ENCODE measurements around the gene TMEM131.
"Not testable (repeated sequence)": the region's sequence is repeated elsewhere in the genome, so short reads cannot be mapped to it uniquely, and the experiment has no call there.

Gene TMEM131

DNA sequence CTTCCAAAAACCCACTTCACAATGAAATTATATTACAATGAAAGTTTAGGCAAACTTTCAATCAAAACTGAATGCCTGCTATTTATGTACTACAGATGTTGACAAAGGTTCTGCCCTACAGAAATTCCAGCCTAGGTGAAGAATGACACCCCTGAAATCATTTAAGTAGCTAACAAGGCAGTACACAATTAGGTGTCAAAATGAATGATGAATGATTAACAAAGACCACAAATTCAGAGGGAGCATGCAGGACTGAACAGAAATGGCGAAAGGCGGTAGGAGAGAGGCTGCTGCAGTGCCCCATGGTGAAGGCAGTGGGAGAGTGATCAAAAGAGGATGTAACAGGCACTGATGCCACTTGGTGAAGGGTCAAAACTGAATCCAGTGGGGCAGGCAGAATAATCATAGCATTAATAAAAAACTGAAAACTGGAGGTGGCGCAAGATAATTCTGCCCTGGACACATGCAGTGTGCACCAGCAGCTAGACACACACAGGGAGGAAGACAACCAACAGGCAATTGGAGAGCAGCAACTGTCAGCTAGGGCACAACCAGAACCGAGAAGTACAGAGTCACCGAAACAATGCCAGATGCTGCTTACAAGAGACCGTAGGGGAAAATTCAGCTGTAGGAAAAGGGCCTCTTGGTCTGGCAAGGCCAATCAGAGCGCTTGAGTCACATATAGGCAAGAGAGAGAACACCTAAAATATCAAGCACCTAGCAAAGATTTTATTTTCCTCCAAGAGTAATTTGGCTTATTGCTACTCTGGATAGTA, 4.5 kb downstream of the TMEM131 start:
- DNase-seq = no peak

DNA sequence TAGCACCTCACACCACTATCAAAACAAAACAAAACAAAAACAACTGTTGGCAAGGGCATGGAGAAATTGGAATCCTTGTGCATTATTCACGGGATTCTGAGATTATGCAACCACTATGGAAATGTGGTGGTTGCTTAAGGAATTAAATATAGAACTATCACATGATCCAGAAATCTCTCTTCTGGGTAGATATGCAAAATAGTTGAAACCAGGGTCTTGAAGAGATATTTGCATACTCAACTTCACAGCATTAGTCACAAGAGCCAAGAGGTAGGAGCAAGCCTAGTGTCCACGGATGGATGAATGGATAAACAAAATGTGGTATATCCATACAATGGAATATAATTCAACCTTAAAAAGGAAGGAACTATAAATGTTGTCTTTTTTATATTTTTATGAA, 7.0 kb downstream of the TMEM131 start:
- no peak for DNase-seq

- no peak for DNase-seq
Observed at GRCh38 chr2:97985998-97986397, 9.8 kb downstream of the TMEM131 start.

- no peak for DNase-seq
Observed at GRCh38 chr2:97983698-97984097, 12.1 kb downstream of the TMEM131 start.

- DNase-seq = no peak
Observed at GRCh38 chr2:97983134-97983533, 12.6 kb downstream of the TMEM131 start.

DNA sequence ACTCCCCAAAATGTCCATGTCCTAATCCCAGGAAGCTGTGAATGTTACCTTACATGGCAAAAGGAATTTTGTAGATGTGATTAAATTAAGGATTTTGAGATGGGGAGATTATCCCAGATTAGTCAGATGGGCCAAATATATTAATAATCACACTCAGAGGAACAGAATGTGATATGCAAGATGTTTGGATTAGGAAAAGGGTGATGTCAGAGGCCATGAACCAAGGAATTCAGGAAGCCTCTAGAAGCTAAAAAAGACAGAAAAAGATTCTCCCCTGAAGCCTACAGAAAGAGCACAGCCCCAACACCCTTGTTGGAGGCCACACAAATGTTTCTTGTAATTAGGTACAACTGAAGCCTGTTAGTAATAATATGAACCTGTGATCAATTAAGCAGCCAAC, 13.1 kb downstream of the TMEM131 start:
- no peak for DNase-seq

GRCh38 chr2:97981961-97982360, 13.8 kb downstream of the TMEM131 start:
- no peak for DNase-seq

DNA sequence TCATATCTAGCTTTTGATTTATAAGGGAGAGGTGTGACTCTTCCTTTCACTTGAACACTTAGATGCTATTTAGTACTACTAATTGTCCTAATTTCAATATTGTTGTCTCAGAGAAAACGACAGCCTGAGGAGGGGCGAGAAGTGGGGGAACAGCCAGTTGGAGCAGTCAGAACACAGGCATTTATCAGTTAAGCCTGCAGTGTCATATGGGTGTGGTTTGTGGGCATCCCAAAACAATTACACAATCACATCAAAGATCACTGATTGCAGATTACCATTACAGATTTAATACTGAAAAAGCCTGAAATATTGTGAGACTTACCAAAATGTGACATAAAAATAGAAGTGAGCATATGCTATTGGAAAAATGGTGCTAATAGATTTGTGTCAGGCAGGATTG, 15.8 kb downstream of the TMEM131 start:
- DNase-seq = no peak

- no peak for DNase-seq
Observed at GRCh38 chr2:97974471-97974870, 21.3 kb downstream of the TMEM131 start.

GRCh38 chr2:97970293-97971060, 25.3 kb downstream of the TMEM131 start:
- no peak for DNase-seq

DNA sequence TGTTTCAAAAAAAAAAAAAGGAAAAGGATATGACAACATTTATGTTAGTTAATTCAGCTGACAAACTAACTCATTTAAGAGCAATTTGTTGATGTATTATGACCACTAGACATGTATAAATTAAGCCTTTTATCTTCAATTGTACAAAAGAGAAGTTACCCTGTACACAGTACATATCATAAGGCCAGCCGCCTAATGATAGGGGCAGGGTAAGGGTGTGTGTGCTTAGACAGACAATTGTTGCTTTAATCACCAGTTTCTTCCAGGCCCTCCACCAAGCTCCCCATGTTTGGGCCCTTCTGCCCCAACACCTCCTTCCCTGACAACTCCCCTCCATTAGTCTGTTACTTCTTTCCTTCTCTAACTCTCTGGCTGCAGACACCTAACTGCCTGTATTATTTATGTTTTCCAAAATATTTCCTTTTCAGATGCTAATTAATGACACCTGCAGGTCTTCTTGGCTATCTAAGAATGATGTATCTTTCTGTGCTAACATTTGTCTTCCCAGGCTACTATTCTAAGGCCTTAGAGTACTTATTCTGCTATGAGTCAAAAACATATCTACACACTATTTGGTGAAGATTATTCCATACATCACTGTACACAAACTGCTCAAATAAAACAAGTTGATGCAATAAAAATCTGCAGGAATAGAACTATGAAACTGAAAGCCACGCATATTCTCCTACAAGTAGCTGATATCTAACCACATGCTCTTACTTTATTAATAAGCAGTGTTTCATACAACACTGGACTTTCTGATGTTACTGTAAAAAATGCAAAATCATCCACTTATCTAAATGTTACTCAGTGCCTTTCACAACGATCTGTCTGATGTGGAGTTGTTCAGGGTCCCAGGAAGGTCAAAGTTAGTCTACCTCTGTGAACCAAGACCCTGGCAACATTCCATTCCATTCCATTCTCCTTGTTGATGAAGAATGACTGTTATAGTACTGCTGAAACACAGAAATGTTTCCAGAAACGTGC, 26.4 kb downstream of the TMEM131 start:
- DNase-seq = no peak

DNA sequence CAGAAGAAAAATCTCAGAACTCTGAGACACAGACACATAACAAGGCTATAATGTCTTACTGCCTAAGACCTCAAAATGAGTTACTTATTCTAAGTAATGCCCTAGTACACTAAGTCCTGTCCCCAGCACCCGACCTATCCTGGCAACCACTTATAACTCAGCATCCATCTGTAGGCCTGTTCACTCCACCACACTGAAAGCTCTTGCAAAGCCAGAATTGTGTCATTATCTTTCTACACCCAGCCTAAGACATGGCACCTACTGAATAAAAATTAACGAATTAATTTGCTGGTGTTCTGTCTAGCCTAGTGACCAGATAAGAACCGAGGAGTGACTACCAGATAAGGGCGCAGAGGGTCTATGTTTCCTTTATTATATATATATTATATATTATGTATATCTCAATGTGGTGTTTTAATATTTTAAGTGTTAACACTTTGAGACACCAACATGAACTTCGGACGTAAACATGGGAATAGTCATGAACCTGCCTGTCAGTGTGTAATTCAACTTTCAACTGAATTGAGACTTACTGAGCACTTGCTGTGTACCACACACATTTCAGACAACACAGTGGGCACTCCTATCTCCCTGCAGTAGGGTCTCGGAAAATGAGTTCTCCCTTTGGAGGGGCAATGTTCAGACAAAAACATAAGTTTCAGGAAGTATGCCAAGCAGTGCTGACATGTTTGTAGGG, 27.7 kb downstream of the TMEM131 start:
- no peak for DNase-seq

DNA sequence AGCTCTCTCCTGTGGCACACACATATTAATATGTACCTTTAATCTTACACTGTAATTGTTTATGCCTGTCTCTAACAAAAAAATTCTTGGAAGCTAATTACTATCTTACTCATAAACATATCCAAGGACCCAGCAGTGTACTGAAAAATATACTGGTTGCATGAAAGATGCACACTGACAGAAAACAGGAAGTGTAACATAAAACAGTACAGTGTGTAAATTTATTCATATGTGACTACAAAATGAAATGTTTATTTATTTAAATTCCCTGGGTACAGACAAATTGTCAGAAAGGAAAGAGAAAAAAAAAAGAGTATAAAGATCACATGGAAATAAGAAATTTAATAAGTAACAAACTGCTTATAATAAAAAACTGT, 28.5 kb downstream of the TMEM131 start:
- no peak for DNase-seq

DNA sequence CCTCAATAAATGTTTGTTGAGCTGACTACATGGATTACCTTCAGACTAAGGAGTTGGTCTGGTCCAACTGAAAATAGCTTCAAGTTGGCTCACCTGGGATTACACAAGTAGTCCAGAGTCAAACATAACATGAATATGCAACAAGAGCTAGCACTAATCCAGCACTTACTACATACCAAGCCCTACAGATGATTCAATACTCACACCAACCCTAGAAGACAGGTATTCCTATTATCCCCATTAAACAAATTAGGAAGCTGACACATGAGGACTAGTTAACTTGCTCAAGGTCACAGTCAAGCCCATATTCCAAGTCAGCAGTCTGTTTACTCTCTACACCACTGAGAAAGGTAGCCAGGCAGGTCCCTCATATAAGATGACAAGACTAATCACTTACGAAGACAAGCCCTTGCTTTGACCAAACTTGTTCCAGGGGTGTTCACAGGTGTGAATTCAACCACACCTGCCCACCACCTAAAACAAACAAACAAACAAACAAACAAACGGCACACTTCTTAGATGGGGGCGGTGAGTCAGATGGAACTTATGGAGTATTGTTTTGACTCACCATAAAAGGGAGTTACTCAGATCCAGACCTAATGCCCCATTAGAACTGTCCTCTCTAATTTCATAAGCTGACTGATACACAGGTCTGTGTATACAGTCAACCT, 29.1 kb downstream of the TMEM131 start:
- no peak for DNase-seq

DNA sequence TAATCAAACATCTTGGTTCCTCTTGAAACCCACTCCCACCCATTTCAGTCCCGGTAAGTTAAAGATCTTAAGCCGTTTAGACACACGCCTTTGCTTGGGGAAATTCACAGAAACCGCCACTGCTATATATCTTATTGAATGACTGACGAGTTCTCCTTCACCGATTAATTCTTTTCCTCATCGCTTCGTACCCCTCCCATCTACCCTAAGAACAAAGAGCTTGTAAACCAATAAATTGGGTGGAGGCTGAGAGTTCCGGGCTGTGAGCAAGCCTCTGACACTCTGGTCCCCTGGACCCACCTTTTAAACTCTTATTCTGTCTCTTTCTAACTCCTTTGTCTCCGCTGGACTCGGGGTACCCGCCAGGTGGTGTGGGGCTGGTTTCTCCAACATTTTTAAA, 30.6 kb downstream of the TMEM131 start:
- no peak for DNase-seq

- DNase-seq = no peak
Observed at GRCh38 chr2:97963880-97964279, 31.9 kb downstream of the TMEM131 start.

- DNase-seq = no peak
Observed at GRCh38 chr2:97963079-97963406, 32.7 kb downstream of the TMEM131 start.

DNA sequence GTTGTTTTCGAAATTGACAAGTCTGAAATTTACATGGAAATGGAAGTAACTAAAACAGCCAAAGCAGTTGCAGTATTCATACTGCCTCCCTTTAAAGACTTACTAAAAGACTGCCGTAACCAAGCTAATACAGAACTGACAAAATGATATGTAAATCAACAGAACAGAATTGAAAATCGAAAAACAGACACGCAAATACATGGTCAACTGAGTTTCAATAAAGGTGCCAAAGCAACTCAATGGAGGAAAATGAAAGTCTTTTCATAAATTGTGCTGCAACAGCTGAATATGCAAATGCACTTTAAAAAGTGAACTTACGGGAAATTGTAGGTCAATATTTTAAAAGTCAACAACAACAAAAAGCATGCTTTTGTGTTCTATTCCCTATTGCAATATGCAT, 34.2 kb downstream of the TMEM131 start:
- no peak for DNase-seq

- no peak for DNase-seq
Observed at GRCh38 chr2:97958184-97958583, 37.6 kb downstream of the TMEM131 start.

DNA sequence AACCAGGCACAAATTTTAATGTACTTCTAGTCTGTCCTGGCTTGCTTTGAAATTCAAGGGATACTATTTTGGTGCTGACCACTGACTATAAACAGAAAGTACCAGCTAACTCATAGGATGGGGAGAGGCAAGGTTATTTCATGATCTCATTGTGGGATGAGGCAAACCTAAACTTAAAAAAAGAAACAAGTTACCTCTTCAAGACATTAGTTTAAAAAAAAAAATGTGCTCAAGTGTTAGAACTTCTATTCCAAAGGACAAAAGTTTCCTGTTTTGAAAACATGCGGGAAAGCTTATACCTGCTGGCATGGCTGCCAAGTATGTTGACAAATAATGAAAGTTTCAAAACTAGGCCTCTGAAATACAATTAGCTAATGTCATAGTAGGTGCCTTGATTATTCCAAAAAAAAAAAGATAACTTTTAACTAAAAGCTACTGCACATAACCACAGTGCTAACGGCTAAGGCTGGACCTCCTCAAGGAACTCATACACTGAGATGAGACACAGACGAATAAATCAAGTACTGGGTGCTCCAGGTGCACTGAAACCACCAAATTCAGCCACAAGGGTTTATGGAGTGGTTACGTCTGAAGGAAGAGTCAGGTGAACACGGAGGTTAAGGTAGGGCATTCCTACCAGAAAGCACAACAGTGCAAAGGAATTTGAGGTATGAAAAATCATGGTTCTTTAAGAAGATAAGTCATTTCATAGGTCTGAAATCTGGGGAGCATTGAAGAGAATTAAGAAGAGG, 38.1 kb downstream of the TMEM131 start:
- no peak for DNase-seq

GRCh38 chr2:97956753-97957152, 39.0 kb downstream of the TMEM131 start:
- not testable (repeated sequence) for DNase-seq

All from NCI-H1417 treated with DMSO at 0.1 percent for 48 hours (cell line).